DOHH2 (cell line): ENCODE measurements around the gene RAB3B.

ENCODE experiments used
- CTCF ChIP-seq: fragments of 200-600 bp; sonication (generic); IDR thresholded peaks from one replicate; pipeline ENCODE4 v1.5.1; 2014; ENCODE audit warnings: antibody characterized with exemption, mild to moderate bottlenecking, low read depth, low read length; ENCODE audit not compliant: poor library complexity, severe bottlenecking
- EZH2phosphoT487 ChIP-seq: fragments of 200-600 bp; sonication (generic); IDR thresholded peaks from 2 replicates; pipeline ENCODE4 v1.6.1; 2017; ENCODE audit warnings: borderline replicate concordance, mild to moderate bottlenecking, antibody characterized with exemption, low read length, moderate library complexity, mixed read lengths

GRCh38 chr1:51956528-51957509 lies 33.7 kb downstream of the RAB3B start:
- TF ChIP-seq CTCF (no peak), EZH2phosphoT487 (no peak)
